Activated naive CD4-positive, alpha-beta T cell treated with anti-CD3 and anti-CD28 coated beads, Interleukin-2, amount 50 U/mL, for 72 hours (primary cell): Measurements from ENCODE around the gene ADGRD1. TPM values are rescaled to one million over a fixed set of nuclear protein-coding genes. Genes with fewer than 3 reads are reported as not detected.

Experiments used
- ATAC-seq, 2 donors: fragments of 150-1000 bp; cut with Tn5 transposase; 2 replicates each; pipeline ENCODE4 v1.10.0; 2021; ENCODE audit warnings: mild to moderate bottlenecking in 2 of 2, moderate library complexity in 2 of 2
- DNase-seq, 2 donors: peaks; one replicate each; pipeline ENCODE4 v3.0.0; 2021 to 2022; ENCODE audit warnings: low spot score in 2 of 2
- H3K27ac Mint-ChIP-seq, 2 donors: one replicate each; pipeline ENCODE4 v1.8.0; 2022; ENCODE audit warnings: mild to moderate bottlenecking in 2 of 2, mixed read lengths in 2 of 2
- H3K36me3 Mint-ChIP-seq, 2 donors: one replicate each; pipeline ENCODE4 v1.8.0; 2022; ENCODE audit warnings: mixed read lengths in 2 of 2
- H3K9me3 Mint-ChIP-seq, 2 donors: one replicate each; pipeline ENCODE4 v1.8.0; 2022; ENCODE audit warnings: mixed read lengths in 2 of 2
- total RNA-seq, 2 donors: library from RNA; stranded (reverse); gene quantifications; one replicate each; pipeline ENCODE4 v1.2.3, GENCODE V29; 2022

ADGRD1 gene
- total RNA-seq, 2 donors from 2014 or later = 0.70 TPM; not detected in 1

DNA sequence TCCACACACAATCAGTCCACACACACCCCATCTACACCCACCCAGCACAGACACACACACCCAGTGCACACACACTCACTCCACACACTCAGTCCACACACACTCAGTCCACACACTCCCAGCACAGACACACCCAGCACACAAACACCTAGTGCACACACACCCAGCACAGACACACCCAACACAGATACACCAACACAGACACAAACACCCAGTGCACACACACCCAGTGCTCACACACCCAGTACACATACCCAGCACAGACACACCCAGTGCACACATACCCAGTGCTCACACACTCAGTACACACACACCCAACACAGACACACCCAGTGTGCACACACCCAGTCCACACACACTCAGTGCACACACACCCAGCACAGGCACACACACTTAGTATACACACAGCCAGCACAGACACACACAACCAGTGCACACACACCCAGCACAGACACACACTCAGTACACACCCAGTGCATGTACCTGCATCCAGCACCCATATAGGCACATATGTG is 63.8 kb downstream of the ADGRD1 start:
- no peak for DNase-seq
- ATAC-seq = no peak
- Mint-ChIP-seq H3K27ac (no peak overlapping the region), H3K36me3 (no peaks in the 10 kb centered on the region), H3K9me3 (no peaks in the 10 kb centered on the region)

- H3K27ac Mint-ChIP-seq = no peak overlapping the region
- ATAC-seq (no peak), DNase-seq (no peak)
- no peaks in the 10 kb centered on the region for H3K36me3 Mint-ChIP-seq
- H3K9me3 Mint-ChIP-seq = no peaks in the 10 kb centered on the region
These were observed 64.4 kb downstream of the ADGRD1 start for GRCh38 chr12:131018019-131018620.

DNA sequence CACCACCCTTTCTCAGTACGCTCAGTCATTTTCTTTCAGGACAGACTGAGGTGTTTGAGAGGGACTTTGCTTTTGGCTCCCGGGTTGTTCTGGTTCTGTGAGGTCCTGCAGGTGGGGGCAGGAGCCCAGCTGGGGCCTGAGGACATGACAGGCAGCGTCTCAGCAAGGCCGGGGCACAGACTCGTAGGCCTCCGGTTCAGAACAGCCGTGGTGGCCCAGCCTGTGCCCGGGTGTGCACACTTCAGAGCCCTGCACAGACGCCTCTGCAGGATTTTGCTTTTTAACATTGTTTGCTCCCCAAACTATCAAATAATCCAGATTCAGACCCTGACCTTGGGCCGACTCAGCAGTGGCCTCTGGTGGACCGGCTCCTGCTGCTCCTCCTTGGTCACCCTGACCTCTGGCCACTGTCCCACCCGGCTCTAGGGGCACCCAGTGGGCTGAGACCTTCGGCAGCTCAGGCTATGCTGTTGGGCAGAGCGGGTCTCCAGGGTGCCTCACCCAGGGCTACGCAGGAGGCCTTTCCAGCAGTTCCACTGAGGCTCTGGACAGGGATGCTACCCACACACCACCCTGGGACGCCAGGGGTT is 65.2 kb downstream of the ADGRD1 start:
- DNase-seq (no peak), ATAC-seq (no peak)
- Mint-ChIP-seq H3K9me3 (no peaks in the 10 kb centered on the region), H3K36me3 (no peaks in the 10 kb centered on the region), H3K27ac (no peak overlapping the region)

DNA sequence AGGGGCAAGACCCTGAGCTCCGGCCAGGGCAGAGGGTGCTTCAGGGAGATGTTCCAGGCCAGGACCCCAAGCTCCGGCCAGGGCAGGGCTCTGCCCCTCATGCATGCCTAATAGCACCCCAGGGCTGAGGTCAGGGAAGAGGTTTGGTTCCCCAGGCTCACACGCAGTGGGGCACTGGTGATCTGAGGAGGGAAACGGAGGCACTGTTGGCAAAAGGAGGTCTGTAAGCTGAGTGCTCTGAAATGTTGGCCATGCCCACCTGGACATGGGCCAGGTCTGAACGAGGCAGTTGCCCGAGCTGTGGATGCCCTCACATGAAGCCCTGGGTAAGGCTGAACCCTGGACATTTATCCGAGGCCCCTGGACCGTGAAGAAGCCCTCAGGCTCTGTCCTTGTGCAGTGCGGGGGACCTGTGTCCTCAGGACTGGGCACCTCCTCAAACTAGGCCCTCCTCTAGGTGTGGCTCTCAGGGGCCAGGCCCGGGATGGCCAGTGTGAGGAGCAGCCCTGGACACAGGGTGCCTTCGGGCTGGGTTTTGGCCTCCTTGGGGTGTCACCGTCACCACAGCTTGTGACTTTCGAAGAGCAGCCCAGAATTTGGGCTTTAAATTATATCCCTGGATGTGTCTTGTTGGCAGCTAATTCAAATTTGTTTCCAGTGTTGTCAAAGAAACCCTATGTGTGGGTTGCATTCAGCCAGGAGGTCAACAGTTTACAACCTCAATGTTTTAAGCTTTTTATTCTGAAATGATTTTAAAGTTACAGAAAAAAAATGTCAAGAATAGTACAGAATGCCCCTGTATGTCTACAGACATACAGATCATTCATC is 66.8 kb downstream of the ADGRD1 start:
- no peaks in the 10 kb centered on the region for H3K36me3 Mint-ChIP-seq
- H3K9me3 Mint-ChIP-seq = no peaks in the 10 kb centered on the region
- no peak overlapping the region for H3K27ac Mint-ChIP-seq

DNA sequence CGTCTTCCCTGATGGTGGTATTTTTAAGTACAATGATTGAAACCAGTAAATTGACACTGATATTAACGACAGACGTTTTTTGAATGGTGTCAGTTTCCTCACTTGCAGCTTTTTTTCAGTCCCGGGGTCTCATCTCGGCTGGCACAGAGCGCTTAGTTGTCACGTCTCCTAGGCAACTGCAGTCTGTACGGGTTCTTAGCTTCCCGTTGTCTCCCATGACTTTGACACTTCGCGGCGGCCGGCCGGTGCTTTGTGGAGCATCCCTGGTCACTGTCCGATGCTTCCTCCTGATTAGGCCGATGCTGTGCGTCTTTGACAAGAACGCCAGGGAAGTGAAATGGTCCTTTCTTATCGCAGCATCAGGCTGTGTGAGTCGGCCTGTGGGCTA is 67.4 kb downstream of the ADGRD1 start:
- Mint-ChIP-seq H3K36me3 (no peaks in the 10 kb centered on the region), H3K9me3 (no peaks in the 10 kb centered on the region), H3K27ac (no peak overlapping the region)
- DNase-seq (no peak), ATAC-seq (no peak)

More for the DNA sequence above, 66.8 kb downstream of the ADGRD1 start:
- DNase-seq (no peak), ATAC-seq (no peak)

GRCh38 chr12:131024026-131024425 is 70.3 kb downstream of the ADGRD1 start:
- no peaks in the 10 kb centered on the region for H3K9me3 Mint-ChIP-seq
- ATAC-seq (no peak), DNase-seq (no peak)
- H3K36me3 Mint-ChIP-seq = no peaks in the 10 kb centered on the region
- no peak overlapping the region for H3K27ac Mint-ChIP-seq

DNA sequence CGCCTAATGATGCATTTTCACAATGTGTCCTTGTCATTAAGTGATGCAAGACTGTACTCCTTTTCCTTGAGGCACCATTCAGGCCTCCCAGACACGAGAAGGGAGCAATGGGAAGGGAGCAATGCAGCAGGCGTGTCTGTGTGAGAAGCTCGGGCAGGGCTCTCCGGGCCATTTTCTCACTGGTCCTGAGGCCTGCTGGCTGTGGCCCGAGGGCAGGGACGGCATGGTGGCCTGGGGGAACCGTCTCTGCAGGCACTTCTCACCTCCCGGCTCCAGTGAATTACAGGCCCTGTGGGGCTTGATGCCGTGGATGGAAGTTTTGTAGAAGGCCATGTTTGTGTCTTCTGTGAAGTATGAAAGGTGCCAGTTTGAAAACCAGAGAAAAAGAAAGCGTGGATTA is 71.0 kb downstream of the ADGRD1 start:
- no peaks in the 10 kb centered on the region for H3K36me3 Mint-ChIP-seq
- no peaks in the 10 kb centered on the region for H3K9me3 Mint-ChIP-seq
- no peak for ATAC-seq
- no peak overlapping the region for H3K27ac Mint-ChIP-seq
- DNase-seq = no peak

GRCh38 chr12:131025234-131025633 is 71.5 kb downstream of the ADGRD1 start:
- ATAC-seq (no peak), DNase-seq (no peak)
- Mint-ChIP-seq H3K27ac (no peak overlapping the region), H3K9me3 (no peaks in the 10 kb centered on the region), H3K36me3 (no peaks in the 10 kb centered on the region)

- no peaks in the 10 kb centered on the region for H3K36me3 Mint-ChIP-seq
- no peak overlapping the region for H3K27ac Mint-ChIP-seq
- ATAC-seq = no peak
- no peak for DNase-seq
- H3K9me3 Mint-ChIP-seq = no peaks in the 10 kb centered on the region
These were observed 72.4 kb downstream of the ADGRD1 start for GRCh38 chr12:131025939-131026702.

- ATAC-seq = no peak
These were observed 73.0 kb downstream of the ADGRD1 start for GRCh38 chr12:131026754-131027153.

DNA sequence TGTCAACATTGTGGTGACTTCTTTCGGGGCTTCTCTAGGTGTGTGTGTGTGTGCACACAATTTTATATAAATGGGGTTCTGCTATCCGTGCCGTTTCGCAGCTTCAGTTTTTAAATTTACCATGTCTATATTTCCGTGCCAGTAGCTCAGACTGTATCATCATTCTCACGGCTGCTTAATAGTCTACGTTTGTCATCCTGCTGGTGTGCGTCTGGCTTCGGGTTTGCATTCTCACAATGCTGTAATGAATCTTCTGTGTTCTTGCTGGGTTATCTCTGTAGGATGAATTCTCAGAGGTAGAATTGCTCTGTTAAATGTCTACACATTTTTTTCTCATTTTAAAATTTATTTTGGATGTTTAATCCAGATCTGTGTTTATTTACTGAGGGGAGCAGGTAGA is 73.6 kb downstream of the ADGRD1 start:
- no peak overlapping the region for H3K27ac Mint-ChIP-seq
- H3K9me3 Mint-ChIP-seq = no peaks in the 10 kb centered on the region
- DNase-seq (no peak), ATAC-seq (no peak)
- no peaks in the 10 kb centered on the region for H3K36me3 Mint-ChIP-seq

More at GRCh38 chr12:131026754-131027153, 73.0 kb downstream of the ADGRD1 start:
- no peak for DNase-seq
- no peak overlapping the region for H3K27ac Mint-ChIP-seq
- no peaks in the 10 kb centered on the region for H3K36me3 Mint-ChIP-seq
- H3K9me3 Mint-ChIP-seq = no peaks in the 10 kb centered on the region

DNA sequence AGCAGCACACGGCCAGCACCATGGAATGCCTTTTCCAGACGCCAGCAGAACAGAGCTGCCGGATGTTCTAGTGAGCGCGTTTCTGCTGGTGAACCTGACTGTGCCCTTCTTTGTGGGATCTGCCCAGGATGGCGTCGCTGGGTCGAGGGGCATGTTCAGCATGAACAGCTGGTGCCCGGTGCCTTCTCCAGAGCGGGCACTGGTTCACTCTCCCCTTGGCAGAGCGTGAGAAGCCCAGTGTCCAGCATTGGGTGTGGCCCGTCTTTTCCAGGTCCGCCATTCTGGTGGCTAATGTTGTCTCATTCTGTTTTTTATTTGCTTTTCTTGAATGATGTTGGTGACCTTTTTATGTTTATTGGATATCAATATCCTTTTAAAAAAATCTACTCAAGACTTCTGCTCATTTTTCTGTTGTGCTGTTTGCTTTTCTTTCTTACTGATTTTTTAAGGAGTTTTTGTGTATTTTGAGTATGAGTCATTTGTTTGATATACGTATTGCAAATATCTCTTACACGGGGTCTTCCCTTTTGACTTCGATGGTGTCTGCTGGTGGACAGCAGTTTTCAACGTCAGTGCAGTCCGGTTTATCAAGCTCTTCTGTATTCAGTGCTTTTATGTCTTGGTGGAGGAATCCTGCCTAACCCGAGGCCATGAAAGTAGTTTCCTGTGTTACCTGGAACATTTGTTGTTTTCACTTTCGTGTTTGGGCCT is 74.3 kb downstream of the ADGRD1 start:
- ATAC-seq (no peak), DNase-seq (no peak)
- H3K27ac Mint-ChIP-seq = no peak overlapping the region
- H3K36me3 Mint-ChIP-seq = no peaks in the 10 kb centered on the region
- no peaks in the 10 kb centered on the region for H3K9me3 Mint-ChIP-seq

GRCh38 chr12:131028587-131029338 is 75.1 kb downstream of the ADGRD1 start:
- no peak for ATAC-seq
- Mint-ChIP-seq H3K9me3 (no peaks in the 10 kb centered on the region), H3K36me3 (no peaks in the 10 kb centered on the region), H3K27ac (no peak overlapping the region)
- no peak for DNase-seq

DNA sequence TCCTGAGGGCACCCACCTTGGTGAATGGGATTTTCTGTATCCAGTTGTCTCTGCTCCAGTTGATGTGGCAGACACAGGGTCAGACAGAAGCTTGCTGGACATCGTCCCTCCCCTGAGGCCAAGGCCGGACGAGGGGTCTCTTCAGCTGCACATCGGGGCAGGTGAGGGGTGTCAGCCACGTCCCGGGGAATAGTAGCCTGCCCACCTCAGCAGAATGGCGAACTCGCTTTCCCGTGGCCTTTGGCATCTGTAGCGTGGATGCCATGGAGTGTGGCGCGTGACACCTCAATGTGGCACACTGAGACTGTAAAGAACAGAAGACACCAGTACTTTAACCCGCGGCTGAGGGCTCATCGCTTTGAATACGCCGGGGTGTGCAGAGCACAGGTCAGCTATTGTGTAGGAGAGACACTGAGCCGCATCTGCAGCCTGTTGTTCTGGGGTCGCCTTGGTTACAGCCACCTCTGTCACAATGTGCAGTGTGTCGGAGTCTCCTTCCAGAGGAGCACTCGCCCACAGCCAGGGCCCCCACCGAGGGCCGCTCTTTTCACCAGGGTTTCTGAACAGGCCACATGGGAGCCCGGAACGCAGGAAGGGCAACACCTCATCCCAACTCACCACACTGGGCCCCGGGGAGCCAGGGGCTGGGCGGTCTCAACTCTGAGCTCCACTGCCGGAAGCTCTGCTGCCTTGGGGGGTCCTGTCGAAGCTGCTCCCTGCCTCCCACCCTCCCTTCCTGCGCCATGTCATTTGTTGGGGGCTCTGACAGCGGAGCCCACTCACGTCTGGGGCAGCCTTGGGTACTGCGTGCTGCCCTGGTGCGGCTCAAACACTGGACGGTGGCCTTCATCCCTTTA is 77.0 kb downstream of the ADGRD1 start:
- H3K36me3 Mint-ChIP-seq = no peaks in the 10 kb centered on the region
- no peaks in the 10 kb centered on the region for H3K9me3 Mint-ChIP-seq
- DNase-seq = no peak
- ATAC-seq = no peak
- H3K27ac Mint-ChIP-seq = no peak overlapping the region
